Subcutaneous adipose tissue (tissue), 4 donors: Measurements from ENCODE around the gene KLF9. TPM values are rescaled to one million over a fixed set of nuclear protein-coding genes. Genes with fewer than 3 reads are reported as not detected.

Experiments used
- total RNA-seq, 4 donors: library from RNA; depleted of rRNA; stranded (reverse); fragments of >200 nt; gene quantifications; one replicate each; pipeline ENCODE4 v1.1.0, GENCODE V29; 2016
- TF ChIP-seq, protein P1 (sequence below): fragments of 450-650 bp; IDR thresholded peaks from one replicate; pipeline ENCODE4 v1.5.1; 2016; ENCODE audit warnings: low read depth, mild to moderate bottlenecking, control low read depth, antibody characterized with exemption, moderate library complexity

Gene KLF9
- total RNA-seq, 4 donors from 2014 or later: 72.8 to 240 (median 171) TPM

- TF ChIP-seq, protein P1, sequence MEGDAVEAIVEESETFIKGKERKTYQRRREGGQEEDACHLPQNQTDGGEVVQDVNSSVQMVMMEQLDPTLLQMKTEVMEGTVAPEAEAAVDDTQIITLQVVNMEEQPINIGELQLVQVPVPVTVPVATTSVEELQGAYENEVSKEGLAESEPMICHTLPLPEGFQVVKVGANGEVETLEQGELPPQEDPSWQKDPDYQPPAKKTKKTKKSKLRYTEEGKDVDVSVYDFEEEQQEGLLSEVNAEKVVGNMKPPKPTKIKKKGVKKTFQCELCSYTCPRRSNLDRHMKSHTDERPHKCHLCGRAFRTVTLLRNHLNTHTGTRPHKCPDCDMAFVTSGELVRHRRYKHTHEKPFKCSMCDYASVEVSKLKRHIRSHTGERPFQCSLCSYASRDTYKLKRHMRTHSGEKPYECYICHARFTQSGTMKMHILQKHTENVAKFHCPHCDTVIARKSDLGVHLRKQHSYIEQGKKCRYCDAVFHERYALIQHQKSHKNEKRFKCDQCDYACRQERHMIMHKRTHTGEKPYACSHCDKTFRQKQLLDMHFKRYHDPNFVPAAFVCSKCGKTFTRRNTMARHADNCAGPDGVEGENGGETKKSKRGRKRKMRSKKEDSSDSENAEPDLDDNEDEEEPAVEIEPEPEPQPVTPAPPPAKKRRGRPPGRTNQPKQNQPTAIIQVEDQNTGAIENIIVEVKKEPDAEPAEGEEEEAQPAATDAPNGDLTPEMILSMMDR: no peak
Measured at GRCh38 chr9:70450738-70451137, 36.3 kb upstream of the KLF9 start.

DNA sequence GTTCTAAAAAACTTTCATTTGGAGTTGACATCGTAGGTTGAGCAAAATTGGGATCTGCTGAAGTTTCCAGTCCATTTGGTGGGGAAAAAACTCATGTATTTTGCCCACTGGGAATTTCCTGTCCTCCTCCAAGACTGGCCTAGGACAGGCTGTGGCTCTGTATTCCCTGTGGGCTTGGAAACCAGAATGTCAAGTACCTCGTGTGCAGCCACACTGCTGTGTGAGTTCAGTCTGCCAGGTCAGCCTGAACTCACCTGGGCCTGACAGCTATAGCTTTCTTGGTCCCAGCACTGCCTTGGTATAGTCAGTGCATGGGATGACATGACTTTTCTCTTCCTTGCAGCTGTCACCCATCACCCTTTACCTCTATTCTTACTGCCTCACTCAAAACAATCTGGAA, 35.0 kb upstream of the KLF9 start:
- TF ChIP-seq, protein P1: no peak

- TF ChIP-seq, protein P1: no peak
Measured at GRCh38 chr9:70448919-70449318, 34.5 kb upstream of the KLF9 start.

DNA sequence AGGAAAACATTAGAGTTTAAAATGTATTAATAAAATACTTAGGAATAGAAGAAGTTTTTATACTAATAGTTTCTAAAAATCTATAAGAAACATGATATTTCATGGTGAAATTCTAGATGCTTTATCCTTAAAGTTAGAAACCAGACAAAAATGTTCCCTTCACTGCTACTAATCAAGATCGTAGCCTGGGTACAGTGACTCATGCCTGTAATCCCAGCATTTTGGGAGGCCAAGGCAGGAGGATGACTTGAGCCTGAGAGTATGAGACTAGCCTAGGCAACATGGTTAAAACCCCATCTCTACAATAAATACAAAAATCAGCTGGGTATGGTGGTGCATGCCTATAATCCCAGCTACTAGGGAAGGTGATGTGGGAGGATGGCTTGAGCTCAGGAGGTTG, 30.4 kb upstream of the KLF9 start:
- TF ChIP-seq, protein P1: no peak

DNA sequence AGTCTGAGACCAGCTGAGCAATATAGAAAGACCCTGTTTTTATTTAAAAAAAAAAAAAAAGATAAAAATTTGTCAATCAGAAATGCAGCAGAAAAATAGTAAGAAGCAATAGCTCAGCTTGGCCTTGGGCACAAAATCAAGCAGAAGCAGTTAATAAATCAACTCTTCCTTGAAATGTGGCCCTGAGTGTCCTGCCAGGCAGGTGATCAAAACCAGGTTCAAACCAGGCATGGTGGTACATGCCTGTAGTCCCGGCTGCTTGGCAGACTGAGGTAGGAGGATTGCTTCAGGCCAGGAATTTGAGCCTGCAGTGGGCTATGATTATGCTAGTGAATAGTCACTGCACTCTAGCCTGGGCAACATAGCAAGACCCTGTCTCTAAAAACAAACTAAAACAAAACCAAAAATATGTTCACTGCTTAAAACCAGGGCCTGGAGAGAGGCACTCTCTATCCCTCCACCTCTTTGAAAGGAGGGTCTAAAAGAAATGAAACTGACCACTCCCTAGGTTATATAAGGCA, 27.9 kb upstream of the KLF9 start:
- TF ChIP-seq, protein P1: no peak

DNA sequence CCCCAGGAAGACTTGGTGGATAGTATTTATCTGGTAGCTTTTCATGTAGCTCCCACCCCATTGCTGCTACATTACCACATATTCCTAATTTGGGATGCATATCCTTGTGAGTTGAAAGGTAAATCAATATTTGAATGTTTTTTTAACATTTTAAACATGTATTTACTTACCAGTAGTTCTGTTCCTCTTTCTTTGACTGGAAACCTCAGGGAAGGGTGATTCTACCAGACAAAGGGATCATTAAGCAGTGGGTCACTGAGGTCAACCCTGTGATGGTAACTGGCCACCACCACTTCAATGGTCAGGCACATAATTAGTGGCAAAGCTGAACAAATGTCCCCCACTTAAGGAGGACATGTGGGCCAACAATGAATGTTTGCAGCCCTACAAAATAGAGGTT, 27.2 kb upstream of the KLF9 start:
- TF ChIP-seq, protein P1: no peak

DNA sequence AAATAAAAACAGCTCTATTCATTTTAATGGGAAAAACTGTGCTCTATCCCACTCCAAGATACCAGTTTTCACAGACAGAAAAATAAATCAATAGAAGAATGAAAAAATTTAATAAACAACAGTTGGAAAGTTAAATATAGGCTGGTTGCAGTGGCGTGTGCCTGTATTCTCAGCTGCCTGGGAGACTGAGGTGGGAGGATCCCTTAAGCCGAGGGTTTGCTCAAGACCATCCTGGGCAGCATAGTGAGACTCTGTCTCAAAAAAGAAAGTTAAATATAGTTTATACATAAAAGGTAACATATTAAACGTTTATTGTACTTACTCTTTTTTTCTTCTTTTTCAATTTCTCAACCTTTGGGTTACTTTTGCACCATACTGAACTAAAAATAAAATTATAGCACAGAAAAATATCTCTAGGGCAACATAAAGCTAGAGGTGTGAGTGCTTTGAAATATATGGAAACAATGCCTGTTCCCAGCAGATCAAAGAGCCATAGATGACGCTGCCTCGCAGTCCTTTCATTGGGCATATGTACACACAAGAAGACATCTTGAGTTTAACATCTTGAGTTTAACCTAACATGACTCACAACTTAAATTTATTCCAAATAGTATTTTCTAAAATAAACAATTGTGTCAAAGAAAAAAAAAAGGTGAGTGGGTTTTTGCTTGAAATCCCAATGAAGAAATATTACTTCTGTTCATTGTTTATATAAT, 25.7 kb upstream of the KLF9 start:
- TF ChIP-seq, protein P1: no peak
